HG03025 (cell line): ENCODE data around the gene TPH1.
A peak's percentile ranks its signal among the peaks of the same experiment; 100 is the strongest.
"Not testable (repeated sequence)": the region's sequence is repeated elsewhere in the genome, so short reads cannot be mapped to it uniquely, and the experiment has no call there.

Experiments
- ATAC-seq: cut with Tn5 transposase; IDR thresholded peaks from one replicate; pipeline ENCODE4 v1.9.1; 2021; ENCODE audit warnings: mild to moderate bottlenecking, moderate library complexity; ENCODE audit not compliant: unreplicated experiment, low FRiP score

The TPH1 gene

GRCh38 chr11:18027475-18027874 lies 18.6 kb downstream of the TPH1 start:
- no peak for ATAC-seq

DNA sequence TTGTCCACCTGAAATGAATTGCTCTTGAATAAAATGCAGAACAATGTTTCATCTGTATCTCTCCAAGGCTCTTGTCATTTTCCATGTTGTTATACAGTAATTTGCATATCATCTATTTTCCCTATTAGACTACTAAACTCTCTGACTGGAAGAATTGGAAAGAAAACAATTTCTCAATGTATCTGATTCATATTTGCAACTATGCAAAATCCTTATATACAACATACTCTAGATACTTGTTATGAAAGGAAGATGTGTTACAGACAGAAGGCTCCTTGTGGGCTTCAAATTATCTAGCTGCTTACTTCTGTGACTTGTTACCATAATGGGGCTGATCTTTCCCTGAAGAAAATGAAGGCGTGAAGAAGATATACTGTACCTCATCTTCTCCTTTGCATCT lies 23.6 kb downstream of the TPH1 start:
- ATAC-seq = no peak

DNA sequence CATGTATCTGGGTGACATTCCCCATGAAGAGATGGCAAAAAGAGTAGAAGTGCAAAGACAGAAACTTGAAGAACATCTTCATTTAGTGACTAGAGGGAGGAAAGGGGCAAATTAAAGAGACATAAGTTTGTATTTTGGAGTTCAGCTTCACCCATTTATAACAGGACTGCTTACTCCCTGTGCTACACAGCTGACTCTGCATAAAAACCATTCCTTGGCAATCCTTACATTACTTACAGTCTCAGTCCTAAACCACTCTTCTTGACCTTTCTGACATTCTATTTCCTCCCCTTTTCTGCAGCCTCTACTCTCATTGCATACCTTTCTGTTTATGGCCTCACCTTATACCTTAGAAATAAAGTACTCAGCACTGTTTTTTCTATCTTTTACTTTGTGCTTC lies 26.4 kb downstream of the TPH1 start:
- ATAC-seq = no peak

DNA sequence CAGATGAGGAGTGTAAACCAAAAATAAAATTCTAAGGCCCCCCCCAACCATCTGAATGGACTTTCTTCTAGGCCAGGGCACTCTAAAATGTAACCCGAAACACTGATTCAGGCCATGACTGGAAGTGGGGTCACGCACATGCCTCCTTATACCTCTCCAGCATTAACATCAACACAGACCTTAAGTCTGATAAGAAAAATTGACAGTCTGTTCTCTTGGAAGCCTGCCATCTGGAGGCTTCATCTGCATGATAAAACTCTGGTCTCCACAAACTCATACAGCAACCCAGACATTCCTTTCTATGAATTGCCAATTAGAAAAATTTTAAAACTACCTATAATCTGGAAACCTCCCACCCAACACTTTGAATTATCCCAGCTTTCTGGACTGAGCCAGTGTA lies 29.3 kb downstream of the TPH1 start:
- ATAC-seq = no peak

DNA sequence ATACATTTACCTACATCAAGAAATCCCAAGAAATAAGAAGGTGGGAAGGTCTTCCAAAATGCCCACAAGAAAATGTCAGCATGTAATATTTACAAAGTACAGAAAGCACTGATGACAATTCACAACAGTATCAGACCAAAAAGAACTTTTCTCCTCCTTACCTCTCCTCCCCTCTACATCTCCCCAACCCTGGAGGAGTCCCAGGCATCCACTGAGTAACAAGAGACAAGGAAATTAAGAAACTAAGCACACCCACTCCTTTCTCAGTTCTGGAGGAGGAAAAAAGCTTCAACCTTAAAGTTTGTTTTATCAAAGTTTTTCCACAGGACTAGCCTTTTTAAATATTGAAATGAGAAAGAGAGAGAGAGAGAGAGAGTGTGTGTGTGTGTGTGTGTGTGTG lies 31.2 kb downstream of the TPH1 start:
- no peak for ATAC-seq

DNA sequence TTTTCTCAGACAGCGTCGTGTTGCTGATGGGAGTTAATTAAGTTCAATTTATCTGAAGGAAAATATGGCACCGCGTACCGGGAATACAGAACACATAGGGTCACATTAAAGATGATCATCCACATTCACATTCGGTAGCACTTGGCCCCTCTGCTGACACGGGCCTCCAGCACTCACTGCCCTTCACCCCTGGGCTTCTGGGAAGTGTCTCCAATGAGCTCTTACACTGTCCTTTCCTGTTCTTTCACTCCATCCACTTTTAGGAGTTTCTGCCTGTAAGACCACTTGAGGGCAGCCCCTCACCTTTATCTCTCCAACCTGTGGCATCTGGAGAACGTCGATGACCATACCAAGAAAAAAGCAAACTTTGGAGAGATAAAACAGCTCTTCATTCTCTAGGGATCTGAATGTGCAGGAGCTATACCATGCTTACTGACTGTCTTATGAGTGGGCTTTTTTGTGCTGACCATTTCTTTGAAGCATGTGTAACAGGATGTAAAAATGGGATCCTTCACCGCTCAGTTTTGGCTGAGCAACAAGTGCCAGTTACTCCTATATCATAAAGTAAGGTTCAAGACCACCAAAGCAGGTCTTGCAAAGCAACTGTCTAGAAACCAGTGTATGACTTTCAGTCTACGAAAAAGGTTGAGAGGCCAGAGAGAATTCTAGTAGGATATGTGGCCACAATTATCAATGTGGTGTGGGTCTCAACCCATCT lies 32.1 kb downstream of the TPH1 start:
- no peak for ATAC-seq

DNA sequence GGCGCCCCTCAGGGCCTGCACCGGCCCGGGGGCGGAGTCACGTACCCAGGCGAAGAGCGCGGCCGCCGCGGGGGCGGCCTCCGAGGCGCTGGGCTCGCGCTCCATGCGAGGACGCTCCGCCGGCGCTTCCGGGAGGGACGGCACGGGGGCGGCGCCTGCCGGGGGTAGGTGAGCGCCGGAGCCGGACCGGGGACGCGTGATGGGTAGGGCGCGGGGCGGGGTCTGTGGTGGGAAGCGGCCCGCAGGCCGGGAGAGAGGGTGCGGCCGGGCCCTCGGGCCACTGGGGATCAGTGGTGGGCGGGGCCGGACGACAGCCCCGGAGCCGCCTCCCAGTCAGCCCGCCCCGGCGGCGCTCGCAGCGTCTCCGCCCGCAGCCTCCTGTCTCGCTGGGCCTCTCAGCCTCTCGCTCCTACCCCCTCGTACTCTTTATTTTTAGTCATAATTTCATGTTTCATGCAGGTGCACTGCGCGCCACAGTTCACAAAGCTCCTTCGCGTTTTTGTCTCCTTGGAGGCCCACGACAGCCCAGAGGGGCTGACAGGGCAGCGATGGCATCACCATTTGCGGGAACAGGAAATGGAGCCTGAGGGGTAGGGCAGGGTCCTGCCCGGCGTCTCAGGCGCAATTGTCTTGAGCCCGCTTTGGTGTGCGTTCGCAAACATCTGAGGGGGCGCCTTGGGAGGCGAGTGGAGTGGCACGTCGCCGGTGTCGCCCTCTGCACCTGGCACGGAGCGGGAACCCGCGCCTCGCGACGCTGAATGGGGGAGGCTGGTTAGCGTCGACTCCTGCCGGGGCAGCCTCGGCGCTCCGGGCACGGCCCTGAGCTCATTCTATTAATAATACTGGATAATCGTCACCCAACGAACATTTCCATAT lies 32.9 kb downstream of the TPH1 start, which contains the start of gene SERGEF:
TSS of gene SERGEF (minus strand) at position 142 of the 876 bp plus-strand sequence. CDS start at position 105, 37 bp downstream.
- ATAC-seq = peak; percentile 92

DNA sequence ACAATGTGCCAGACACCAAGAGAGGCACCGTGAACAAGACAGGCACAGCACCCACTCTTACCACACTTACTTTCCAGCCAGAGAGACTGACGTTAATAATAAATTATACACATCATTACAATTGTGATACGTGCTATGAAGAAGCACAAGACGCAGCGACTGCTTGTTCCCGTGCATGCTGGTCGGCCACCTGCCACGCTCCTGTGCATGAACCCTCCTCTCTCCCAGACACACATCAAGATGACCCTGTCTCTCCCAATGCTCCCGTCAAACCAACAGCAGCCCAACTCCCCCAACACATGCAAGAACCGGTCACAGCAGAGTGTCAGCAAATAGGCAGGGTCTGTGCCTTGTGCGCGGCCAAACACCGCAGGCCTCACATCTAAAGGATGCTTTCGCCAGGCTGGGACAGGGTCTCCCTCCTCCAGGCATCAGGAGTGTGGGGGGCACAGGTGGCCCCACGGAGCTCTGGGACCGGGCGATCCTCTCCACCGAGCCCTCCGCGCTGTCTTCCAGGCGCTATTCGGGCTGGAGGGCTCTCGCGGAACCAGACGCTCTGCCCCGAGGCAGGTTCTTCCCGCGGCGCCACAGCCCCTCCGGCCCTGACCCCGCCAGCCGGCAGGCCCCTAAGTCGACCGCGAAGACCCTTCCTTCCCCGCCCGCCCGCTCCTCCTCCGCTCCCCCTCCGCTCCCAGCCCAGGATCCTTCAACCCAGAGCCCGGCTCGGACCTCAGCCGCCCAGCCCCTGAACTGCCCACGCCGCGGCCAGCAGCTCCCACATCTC lies 33.8 kb downstream of the TPH1 start:
- ATAC-seq = peak; percentile 6

DNA sequence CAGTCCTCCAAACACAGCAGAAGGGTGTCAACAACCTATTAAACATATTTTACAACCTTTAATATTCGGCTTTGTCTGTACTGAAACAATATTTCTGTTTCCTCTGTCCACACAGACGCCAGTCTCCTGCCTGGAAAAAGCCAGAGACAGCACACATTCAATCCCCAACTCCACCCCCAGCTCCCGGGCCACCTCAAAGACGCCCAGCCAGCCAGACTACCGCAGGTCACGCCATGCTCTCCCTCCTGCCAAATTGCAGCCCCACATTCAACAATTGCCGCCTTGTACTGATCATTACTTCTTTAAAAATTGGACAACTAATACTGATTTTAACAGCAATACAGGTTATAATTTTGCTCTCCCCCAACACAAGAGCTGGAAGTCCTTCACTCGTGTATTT lies 34.4 kb downstream of the TPH1 start:
- ATAC-seq = no peak

DNA sequence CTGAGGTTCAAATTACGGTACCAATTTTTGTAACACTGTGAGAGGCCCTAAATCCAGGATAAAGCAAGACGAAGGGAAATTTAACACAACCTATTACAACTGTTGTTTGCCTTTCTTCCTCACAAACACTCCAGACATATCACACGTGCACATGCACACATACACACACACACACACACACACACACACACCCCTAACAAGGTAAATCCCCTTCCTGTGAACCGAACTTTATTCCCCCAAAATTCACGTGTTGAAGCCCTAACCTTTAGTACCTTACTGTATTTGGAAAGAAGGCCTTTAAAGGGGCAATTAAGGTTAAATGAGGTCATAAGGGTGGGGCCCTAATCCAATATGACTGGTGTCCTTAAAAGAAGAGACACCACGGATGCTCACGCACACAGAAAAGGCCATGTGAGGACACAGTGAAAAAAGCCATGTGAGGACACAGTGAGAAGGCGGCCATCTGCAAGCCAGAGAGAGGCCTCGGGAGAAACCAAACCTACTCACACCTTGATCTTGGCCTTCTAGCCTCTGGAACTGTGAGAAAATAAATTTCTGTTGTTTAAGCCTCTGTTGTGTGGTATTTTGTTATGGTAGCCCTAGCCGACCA lies 35.0 kb downstream of the TPH1 start:
- no peak for ATAC-seq

DNA sequence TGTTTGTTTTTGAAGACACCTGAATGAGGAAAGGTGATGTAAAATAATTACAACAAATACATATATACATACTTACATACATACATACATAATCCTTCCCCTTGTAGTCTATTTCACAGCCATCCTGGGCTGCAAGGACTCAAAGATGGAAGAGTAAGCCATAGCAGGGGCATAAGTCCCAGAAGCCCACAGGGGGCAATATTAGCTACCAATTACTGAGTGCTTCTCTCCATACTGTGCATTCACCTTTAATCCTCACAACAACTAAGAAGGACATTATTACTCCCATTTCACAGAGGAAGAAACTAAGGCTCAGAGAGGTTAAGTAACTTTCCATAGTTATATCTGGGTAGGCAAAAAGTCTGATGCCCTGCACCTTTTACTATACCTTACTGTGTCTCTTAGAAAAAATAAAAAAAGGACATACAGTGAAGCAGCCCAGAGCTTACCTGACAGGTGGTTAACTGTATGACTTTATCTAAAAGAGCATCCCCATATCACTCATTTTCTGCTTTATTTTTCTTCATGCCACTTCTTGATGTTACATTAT lies 35.9 kb downstream of the TPH1 start:
- ATAC-seq = no peak

- no peak for ATAC-seq
These were observed 40.5 kb downstream of the TPH1 start for GRCh38 chr11:18005376-18006129.

DNA sequence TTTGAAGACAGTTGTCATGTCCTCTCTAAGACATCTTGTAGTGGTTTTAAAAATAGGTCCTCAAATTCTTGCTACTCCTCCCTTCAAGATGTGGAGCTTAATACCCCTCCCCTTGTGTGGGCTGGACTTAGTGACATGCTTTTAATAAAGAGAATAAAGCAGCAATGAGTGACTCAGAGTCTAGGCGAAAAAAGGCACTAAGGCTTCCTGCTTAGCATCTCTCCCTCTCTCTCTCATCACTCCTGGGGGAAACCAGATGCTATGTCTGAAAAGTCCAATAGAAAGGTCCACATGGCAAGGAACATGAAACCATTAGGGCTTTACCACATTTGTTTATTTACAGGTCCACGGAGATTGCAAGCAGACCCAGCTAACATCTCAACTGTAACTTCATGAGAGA lies 44.9 kb downstream of the TPH1 start:
- ATAC-seq = no peak

GRCh38 chr11:18000760-18001159 lies 45.3 kb downstream of the TPH1 start:
- no peak for ATAC-seq

DNA sequence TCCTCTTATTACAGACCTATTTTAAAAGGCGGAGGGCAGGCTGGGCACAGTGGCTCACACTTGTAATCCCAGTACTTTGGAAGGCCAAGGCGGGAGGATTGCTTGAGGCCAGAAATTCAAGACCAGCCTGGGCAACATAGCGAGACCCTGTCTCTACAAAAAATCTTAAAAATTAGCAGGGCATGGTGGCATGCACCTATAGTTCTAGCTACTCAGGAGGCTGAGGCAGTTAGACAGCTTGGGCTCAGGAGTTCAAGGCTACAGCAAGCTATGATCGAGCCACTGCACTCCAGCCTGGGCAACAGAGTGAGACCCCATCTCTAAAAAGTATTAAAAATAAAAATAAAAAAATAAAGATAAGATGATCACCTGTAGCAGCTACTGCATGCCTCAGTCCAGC lies 45.9 kb downstream of the TPH1 start:
- not testable (repeated sequence) for ATAC-seq
